Measurements from ENCODE around the gene PNP.

The PNP gene

GRCh38 chr14:20455355-20456300 is 13.6 kb upstream of the PNP start:
- Histone ChIP-seq H3K9ac (ENCODE audit: low read length) (peak overlapping the region; percentile 98), H3K9me3 (ENCODE audit: control insufficient read depth, insufficient read depth, low read depth, low read length) (no peaks in the 10 kb centered on the region), H3K27me3 (ENCODE audit: control insufficient read depth, insufficient read depth, low read length) (no peaks in the 10 kb centered on the region), H3K36me3 (ENCODE audit: control insufficient read depth, insufficient read depth, low read length) (peaks cover 65% of the 10 kb centered on the region), H3K27ac (ENCODE audit: low read depth, low read length) (peak overlapping the region; percentile 93), H3K4me1 (ENCODE audit: control insufficient read depth, insufficient read depth, low read length) (peaks cover 4% of the 10 kb centered on the region), H3K4me3 (ENCODE audit: low read depth, low read length) (peak overlapping the region; percentile 91)

GRCh38 chr14:20456971-20457370 is 12.2 kb upstream of the PNP start:
- Histone ChIP-seq H3K27ac (ENCODE audit: low read depth, low read length) (no peak overlapping the region), H3K4me3 (ENCODE audit: low read depth, low read length) (peak overlapping the region; percentile 91), H3K9me3 (ENCODE audit: control insufficient read depth, insufficient read depth, low read depth, low read length) (no peaks in the 10 kb centered on the region), H3K4me1 (ENCODE audit: control insufficient read depth, insufficient read depth, low read length) (peaks cover 4% of the 10 kb centered on the region), H3K36me3 (ENCODE audit: control insufficient read depth, insufficient read depth, low read length) (peaks cover 54% of the 10 kb centered on the region), H3K27me3 (ENCODE audit: control insufficient read depth, insufficient read depth, low read length) (no peaks in the 10 kb centered on the region), H3K9ac (ENCODE audit: low read length) (no peak overlapping the region)

GRCh38 chr14:20458031-20458789 is 11.0 kb upstream of the PNP start:
- H3K27ac ChIP-seq (ENCODE audit: low read depth, low read length) = no peak overlapping the region
- peaks cover 48% of the 10 kb centered on the region for H3K36me3 ChIP-seq (ENCODE audit: control insufficient read depth, insufficient read depth, low read length)
- H3K9me3 ChIP-seq (ENCODE audit: control insufficient read depth, insufficient read depth, low read depth, low read length) = no peaks in the 10 kb centered on the region
- no peaks in the 10 kb centered on the region for H3K27me3 ChIP-seq (ENCODE audit: control insufficient read depth, insufficient read depth, low read length)
- no peak overlapping the region for H3K9ac ChIP-seq (ENCODE audit: low read length)
- H3K4me3 ChIP-seq (ENCODE audit: low read depth, low read length) = no peak overlapping the region
- H3K4me1 ChIP-seq (ENCODE audit: control insufficient read depth, insufficient read depth, low read length) = peaks cover 8% of the 10 kb centered on the region

DNA sequence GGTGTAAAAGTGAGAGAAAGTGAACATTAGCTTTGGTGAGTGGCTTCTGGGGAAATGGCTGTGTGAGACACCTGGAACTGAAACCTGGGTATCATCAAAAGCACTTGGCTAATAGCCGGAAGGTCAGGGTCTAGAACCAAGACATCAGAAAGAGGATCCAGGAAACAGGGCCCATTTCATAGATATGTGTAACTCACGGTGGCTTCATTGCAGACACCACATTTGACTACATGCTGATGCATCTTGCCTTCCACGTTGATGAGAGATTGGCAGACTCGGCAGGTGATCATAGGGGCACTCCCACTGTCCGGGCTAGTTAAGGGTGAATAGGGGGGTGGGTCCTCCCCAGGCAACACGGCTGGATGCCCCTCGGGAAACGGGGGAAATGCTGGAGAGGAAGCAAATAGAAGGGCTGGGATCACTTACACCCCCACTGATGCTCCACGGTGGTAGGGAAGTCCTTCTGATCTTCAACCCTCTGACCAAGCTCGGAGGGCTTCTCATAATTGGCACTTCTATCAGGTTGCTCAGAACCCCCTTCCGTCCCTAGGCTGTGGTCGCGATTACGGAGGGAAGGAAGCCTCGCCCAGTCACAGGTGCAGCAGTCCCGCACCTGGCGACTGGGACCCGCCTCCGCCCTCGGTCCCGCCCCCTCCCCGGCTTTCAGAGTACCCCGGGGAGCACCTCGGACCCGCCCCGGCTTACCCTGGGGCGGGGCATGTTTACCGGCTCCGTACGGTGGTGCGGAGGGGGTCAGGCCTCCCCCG is 8.6 kb upstream of the PNP start:
- no peaks in the 10 kb centered on the region for H3K27me3 ChIP-seq (ENCODE audit: control insufficient read depth, insufficient read depth, low read length)
- H3K36me3 ChIP-seq (ENCODE audit: control insufficient read depth, insufficient read depth, low read length) = peaks cover 48% of the 10 kb centered on the region
- H3K4me1 ChIP-seq (ENCODE audit: control insufficient read depth, insufficient read depth, low read length) = peaks cover 8% of the 10 kb centered on the region
- peak overlapping the region; percentile 97 for H3K4me3 ChIP-seq (ENCODE audit: low read depth, low read length)
- H3K27ac ChIP-seq (ENCODE audit: low read depth, low read length) = peak overlapping the region; percentile 78; the same call in 1 of the 2 replicates
- peak overlapping the region; percentile 81 for H3K9ac ChIP-seq (ENCODE audit: low read length)
- no peaks in the 10 kb centered on the region for H3K9me3 ChIP-seq (ENCODE audit: control insufficient read depth, insufficient read depth, low read depth, low read length)

- Histone ChIP-seq H3K9me3 (ENCODE audit: control insufficient read depth, insufficient read depth, low read depth, low read length) (no peaks in the 10 kb centered on the region), H3K4me1 (ENCODE audit: control insufficient read depth, insufficient read depth, low read length) (peaks cover 8% of the 10 kb centered on the region)
These were observed 7.7 kb upstream of the PNP start, which contains the start of gene PIP4P1 for GRCh38 chr14:20461225-20462141. Gene PIP4P1, minus strand, starts transcription at chr14:20461434. Its CDS starts 109 bp downstream, at chr14:20461325.

DNA sequence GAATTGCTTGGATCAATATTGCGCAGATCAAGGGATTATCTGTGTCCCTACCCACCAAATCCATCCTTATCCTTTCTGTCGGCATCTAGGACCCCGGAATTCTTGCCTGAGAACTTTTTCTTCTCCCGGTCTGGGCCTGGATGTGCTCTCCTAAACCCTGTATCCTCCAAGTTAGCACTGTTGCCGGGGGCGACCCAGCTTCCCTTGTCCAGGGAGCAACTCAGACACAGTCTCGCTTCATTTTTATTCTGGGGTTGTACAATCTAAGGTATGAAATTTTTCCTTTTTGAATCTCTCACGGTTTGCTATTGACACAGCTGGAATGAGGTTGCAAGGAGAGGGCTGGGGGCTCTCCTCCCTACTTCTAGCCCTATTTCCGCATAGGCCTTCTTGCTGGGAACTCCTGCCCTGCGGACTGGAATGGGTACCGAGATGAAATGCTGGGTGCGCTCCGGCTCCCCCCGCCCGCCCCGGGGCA is 403 bp upstream of the PNP start:
- peak overlapping the region; percentile 27 for H3K9ac ChIP-seq (ENCODE audit: low read length)
- H3K27ac ChIP-seq (ENCODE audit: low read depth, low read length) = no peak overlapping the region
- peaks cover 24% of the 10 kb centered on the region for H3K36me3 ChIP-seq (ENCODE audit: control insufficient read depth, insufficient read depth, low read length)
- H3K9me3 ChIP-seq (ENCODE audit: control insufficient read depth, insufficient read depth, low read depth, low read length) = no peaks in the 10 kb centered on the region
- H3K27me3 ChIP-seq (ENCODE audit: control insufficient read depth, insufficient read depth, low read length) = no peaks in the 10 kb centered on the region
- H3K4me3 ChIP-seq (ENCODE audit: low read depth, low read length) = peak overlapping the region; percentile 92
- H3K4me1 ChIP-seq (ENCODE audit: control insufficient read depth, insufficient read depth, low read length) = peaks cover 11% of the 10 kb centered on the region

More at GRCh38 chr14:20461225-20462141, 7.7 kb upstream of the PNP start, which contains the start of gene PIP4P1:
- Histone ChIP-seq H3K4me3 (ENCODE audit: low read depth, low read length) (peak within 1 kb of the TSS; percentile 97), H3K9ac (ENCODE audit: low read length) (peak within 1 kb of the TSS; percentile 81), H3K27ac (ENCODE audit: low read depth, low read length) (peak within 1 kb of the TSS; percentile 78; the same call in 1 of the 2 replicates), H3K36me3 (ENCODE audit: control insufficient read depth, insufficient read depth, low read length) (peaks cover 42% of the 10 kb centered on the region), H3K27me3 (ENCODE audit: control insufficient read depth, insufficient read depth, low read length) (no peaks in the 10 kb centered on the region)

- no peaks in the 10 kb centered on the region for H3K27me3 ChIP-seq (ENCODE audit: control insufficient read depth, insufficient read depth, low read length)
- H3K9ac ChIP-seq (ENCODE audit: low read length) = peak overlapping the region; percentile 96
- peaks cover 37% of the 10 kb centered on the region for H3K36me3 ChIP-seq (ENCODE audit: control insufficient read depth, insufficient read depth, low read length)
- H3K27ac ChIP-seq (ENCODE audit: low read depth, low read length) = peak overlapping the region; percentile 68; the same call in 1 of the 2 replicates
- peaks cover 11% of the 10 kb centered on the region for H3K4me1 ChIP-seq (ENCODE audit: control insufficient read depth, insufficient read depth, low read length)
- no peaks in the 10 kb centered on the region for H3K9me3 ChIP-seq (ENCODE audit: control insufficient read depth, insufficient read depth, low read depth, low read length)
- H3K4me3 ChIP-seq (ENCODE audit: low read depth, low read length) = peak overlapping the region; percentile 92
These were observed 840 bp downstream of the PNP start for GRCh38 chr14:20469890-20470602.

- Histone ChIP-seq H3K27ac (ENCODE audit: low read depth, low read length) (no peak overlapping the region; the same call in 1 of the 2 replicates), H3K4me3 (ENCODE audit: low read depth, low read length) (peak overlapping the region; percentile 92), H3K27me3 (ENCODE audit: control insufficient read depth, insufficient read depth, low read length) (no peaks in the 10 kb centered on the region), H3K4me1 (ENCODE audit: control insufficient read depth, insufficient read depth, low read length) (peaks cover 11% of the 10 kb centered on the region), H3K9ac (ENCODE audit: low read length) (peak overlapping the region; percentile 96), H3K9me3 (ENCODE audit: control insufficient read depth, insufficient read depth, low read depth, low read length) (no peaks in the 10 kb centered on the region), H3K36me3 (ENCODE audit: control insufficient read depth, insufficient read depth, low read length) (peaks cover 42% of the 10 kb centered on the region)
These were observed 1.3 kb downstream of the PNP start for GRCh38 chr14:20470603-20470901.

- Histone ChIP-seq H3K4me3 (ENCODE audit: low read depth, low read length) (no peak overlapping the region; the same call in 1 of the 2 replicates), H3K27ac (ENCODE audit: low read depth, low read length) (no peak overlapping the region), H3K27me3 (ENCODE audit: control insufficient read depth, insufficient read depth, low read length) (no peaks in the 10 kb centered on the region), H3K9ac (ENCODE audit: low read length) (no peak overlapping the region), H3K4me1 (ENCODE audit: control insufficient read depth, insufficient read depth, low read length) (peaks cover 16% of the 10 kb centered on the region), H3K36me3 (ENCODE audit: control insufficient read depth, insufficient read depth, low read length) (peaks cover 63% of the 10 kb centered on the region), H3K9me3 (ENCODE audit: control insufficient read depth, insufficient read depth, low read depth, low read length) (no peaks in the 10 kb centered on the region)
These were observed 3.4 kb downstream of the PNP start for GRCh38 chr14:20472536-20473169.
